Measurements from ENCODE around the gene KIAA1614.
A peak's percentile ranks its signal among the peaks of the same experiment; 100 is the strongest.

The KIAA1614 gene

GRCh38 chr1:180923887-180924286, 11.2 kb downstream of the KIAA1614 start:
- H3K4me3 ChIP-seq (ENCODE audit: low read depth in 1 of 5, low read length in 5 of 5): no peak overlapping the region
- H3K9ac ChIP-seq (ENCODE audit: low read length in 5 of 5): no peak overlapping the region
- peaks cover 10 to 40% (median 31%) of the 10 kb centered on the region in 5 donors for H3K4me1 ChIP-seq (ENCODE audit: control insufficient read depth in 5 of 5, insufficient read depth in 5 of 5, low read length in 5 of 5)
- H3K9me3 ChIP-seq (ENCODE audit: control insufficient read depth in 5 of 5, low read length in 5 of 5): no peaks in the 10 kb centered on the region
- no peak overlapping the region for H3K27ac ChIP-seq (ENCODE audit: low read depth, low read length)
- H3K27me3 ChIP-seq (ENCODE audit: control insufficient read depth in 5 of 5, insufficient read depth in 4 of 5, low read length in 5 of 5): no peaks in the 10 kb centered on the region
- peaks cover 0 to 8% (median 3%) of the 10 kb centered on the region in 5 donors for H3K36me3 ChIP-seq (ENCODE audit: control insufficient read depth in 5 of 5, insufficient read depth in 5 of 5, low read length in 5 of 5)

- Histone ChIP-seq H3K9me3 (ENCODE audit: control insufficient read depth in 5 of 5, low read length in 5 of 5) (no peaks in the 10 kb centered on the region), H3K27ac (ENCODE audit: low read depth, low read length) (no peak overlapping the region), H3K36me3 (ENCODE audit: control insufficient read depth in 5 of 5, insufficient read depth in 5 of 5, low read length in 5 of 5) (peaks cover 0 to 13% (median 11%) of the 10 kb centered on the region in 5 donors), H3K4me1 (ENCODE audit: control insufficient read depth in 5 of 5, insufficient read depth in 5 of 5, low read length in 5 of 5) (peaks cover 10 to 36% (median 31%) of the 10 kb centered on the region in 5 donors), H3K27me3 (ENCODE audit: control insufficient read depth in 5 of 5, insufficient read depth in 4 of 5, low read length in 5 of 5) (no peaks in the 10 kb centered on the region), H3K9ac (ENCODE audit: low read length in 5 of 5) (no peak overlapping the region), H3K4me3 (ENCODE audit: low read depth in 1 of 5, low read length in 5 of 5) (no peak overlapping the region)
Measured at GRCh38 chr1:180924939-180925338, 12.2 kb downstream of the KIAA1614 start.

- no peak overlapping the region for H3K27ac ChIP-seq (ENCODE audit: low read depth, low read length)
- H3K9me3 ChIP-seq (ENCODE audit: control insufficient read depth in 5 of 5, low read length in 5 of 5): no peaks in the 10 kb centered on the region
- H3K27me3 ChIP-seq (ENCODE audit: control insufficient read depth in 5 of 5, insufficient read depth in 4 of 5, low read length in 5 of 5): no peaks in the 10 kb centered on the region
- peaks cover 0 to 14% (median 12%) of the 10 kb centered on the region in 5 donors for H3K36me3 ChIP-seq (ENCODE audit: control insufficient read depth in 5 of 5, insufficient read depth in 5 of 5, low read length in 5 of 5)
- no peak overlapping the region for H3K9ac ChIP-seq (ENCODE audit: low read length in 5 of 5)
- peaks cover 10 to 35% (median 31%) of the 10 kb centered on the region in 5 donors for H3K4me1 ChIP-seq (ENCODE audit: control insufficient read depth in 5 of 5, insufficient read depth in 5 of 5, low read length in 5 of 5)
- H3K4me3 ChIP-seq (ENCODE audit: low read depth in 1 of 5, low read length in 5 of 5): no peak overlapping the region
Measured at GRCh38 chr1:180925471-180926051, 12.9 kb downstream of the KIAA1614 start.

GRCh38 chr1:180926164-180926981, 13.7 kb downstream of the KIAA1614 start:
- H3K9ac ChIP-seq (ENCODE audit: low read length in 5 of 5): peak overlapping the region in 1 of 5 donors; percentile 41
- peaks cover 0 to 17% (median 14%) of the 10 kb centered on the region in 5 donors for H3K36me3 ChIP-seq (ENCODE audit: control insufficient read depth in 5 of 5, insufficient read depth in 5 of 5, low read length in 5 of 5)
- H3K27me3 ChIP-seq (ENCODE audit: control insufficient read depth in 5 of 5, insufficient read depth in 4 of 5, low read length in 5 of 5): no peaks in the 10 kb centered on the region
- no peaks in the 10 kb centered on the region for H3K9me3 ChIP-seq (ENCODE audit: control insufficient read depth in 5 of 5, low read length in 5 of 5)
- no peak overlapping the region for H3K27ac ChIP-seq (ENCODE audit: low read depth, low read length)
- H3K4me1 ChIP-seq (ENCODE audit: control insufficient read depth in 5 of 5, insufficient read depth in 5 of 5, low read length in 5 of 5): peaks cover 10 to 43% (median 38%) of the 10 kb centered on the region in 5 donors
- H3K4me3 ChIP-seq (ENCODE audit: low read depth in 1 of 5, low read length in 5 of 5): peak overlapping the region in 4 of 5 donors; percentile 10 to 40 (median 15)

GRCh38 chr1:180927348-180927747, 14.7 kb downstream of the KIAA1614 start:
- H3K4me1 ChIP-seq (ENCODE audit: control insufficient read depth in 5 of 5, insufficient read depth in 5 of 5, low read length in 5 of 5): peaks cover 12 to 53% (median 47%) of the 10 kb centered on the region in 5 donors
- H3K9ac ChIP-seq (ENCODE audit: low read length in 5 of 5): no peak overlapping the region
- H3K9me3 ChIP-seq (ENCODE audit: control insufficient read depth in 5 of 5, low read length in 5 of 5): no peaks in the 10 kb centered on the region
- H3K36me3 ChIP-seq (ENCODE audit: control insufficient read depth in 5 of 5, insufficient read depth in 5 of 5, low read length in 5 of 5): peaks cover 0 to 17% (median 14%) of the 10 kb centered on the region in 5 donors
- no peaks in the 10 kb centered on the region for H3K27me3 ChIP-seq (ENCODE audit: control insufficient read depth in 5 of 5, insufficient read depth in 4 of 5, low read length in 5 of 5)
- no peak overlapping the region for H3K27ac ChIP-seq (ENCODE audit: low read depth, low read length)
- H3K4me3 ChIP-seq (ENCODE audit: low read depth in 1 of 5, low read length in 5 of 5): no peak overlapping the region

GRCh38 chr1:180927841-180928240, 15.1 kb downstream of the KIAA1614 start:
- Histone ChIP-seq H3K27ac (ENCODE audit: low read depth, low read length) (no peak overlapping the region), H3K9me3 (ENCODE audit: control insufficient read depth in 5 of 5, low read length in 5 of 5) (no peaks in the 10 kb centered on the region), H3K4me3 (ENCODE audit: low read depth in 1 of 5, low read length in 5 of 5) (no peak overlapping the region), H3K9ac (ENCODE audit: low read length in 5 of 5) (no peak overlapping the region), H3K4me1 (ENCODE audit: control insufficient read depth in 5 of 5, insufficient read depth in 5 of 5, low read length in 5 of 5) (peaks cover 12 to 58% (median 51%) of the 10 kb centered on the region in 5 donors), H3K36me3 (ENCODE audit: control insufficient read depth in 5 of 5, insufficient read depth in 5 of 5, low read length in 5 of 5) (peaks cover 0 to 17% (median 14%) of the 10 kb centered on the region in 5 donors), H3K27me3 (ENCODE audit: control insufficient read depth in 5 of 5, insufficient read depth in 4 of 5, low read length in 5 of 5) (no peaks in the 10 kb centered on the region)

- peaks cover 0 to 17% (median 16%) of the 10 kb centered on the region in 5 donors for H3K36me3 ChIP-seq (ENCODE audit: control insufficient read depth in 5 of 5, insufficient read depth in 5 of 5, low read length in 5 of 5)
- peaks cover 12 to 55% (median 51%) of the 10 kb centered on the region in 5 donors for H3K4me1 ChIP-seq (ENCODE audit: control insufficient read depth in 5 of 5, insufficient read depth in 5 of 5, low read length in 5 of 5)
- no peak overlapping the region for H3K4me3 ChIP-seq (ENCODE audit: low read depth in 1 of 5, low read length in 5 of 5)
- H3K27ac ChIP-seq (ENCODE audit: low read depth, low read length): no peak overlapping the region
- H3K9me3 ChIP-seq (ENCODE audit: control insufficient read depth in 5 of 5, low read length in 5 of 5): no peaks in the 10 kb centered on the region
- no peaks in the 10 kb centered on the region for H3K27me3 ChIP-seq (ENCODE audit: control insufficient read depth in 5 of 5, insufficient read depth in 4 of 5, low read length in 5 of 5)
- H3K9ac ChIP-seq (ENCODE audit: low read length in 5 of 5): no peak overlapping the region
Measured at GRCh38 chr1:180928331-180929230, 15.9 kb downstream of the KIAA1614 start.

- no peak overlapping the region for H3K4me3 ChIP-seq (ENCODE audit: low read depth in 1 of 5, low read length in 5 of 5)
- no peaks in the 10 kb centered on the region for H3K27me3 ChIP-seq (ENCODE audit: control insufficient read depth in 5 of 5, insufficient read depth in 4 of 5, low read length in 5 of 5)
- no peaks in the 10 kb centered on the region for H3K9me3 ChIP-seq (ENCODE audit: control insufficient read depth in 5 of 5, low read length in 5 of 5)
- H3K36me3 ChIP-seq (ENCODE audit: control insufficient read depth in 5 of 5, insufficient read depth in 5 of 5, low read length in 5 of 5): peaks cover 0 to 17% (median 16%) of the 10 kb centered on the region in 5 donors
- peaks cover 12 to 49% (median 48%) of the 10 kb centered on the region in 5 donors for H3K4me1 ChIP-seq (ENCODE audit: control insufficient read depth in 5 of 5, insufficient read depth in 5 of 5, low read length in 5 of 5)
- H3K27ac ChIP-seq (ENCODE audit: low read depth, low read length): no peak overlapping the region
- no peak overlapping the region for H3K9ac ChIP-seq (ENCODE audit: low read length in 5 of 5)
Measured at GRCh38 chr1:180929389-180929788, 16.7 kb downstream of the KIAA1614 start.

- peaks cover 0 to 30% (median 19%) of the 10 kb centered on the region in 5 donors for H3K36me3 ChIP-seq (ENCODE audit: control insufficient read depth in 5 of 5, insufficient read depth in 5 of 5, low read length in 5 of 5)
- peaks cover 8 to 42% (median 39%) of the 10 kb centered on the region in 5 donors for H3K4me1 ChIP-seq (ENCODE audit: control insufficient read depth in 5 of 5, insufficient read depth in 5 of 5, low read length in 5 of 5)
- no peak overlapping the region for H3K9ac ChIP-seq (ENCODE audit: low read length in 5 of 5)
- no peak overlapping the region for H3K27ac ChIP-seq (ENCODE audit: low read depth, low read length)
- no peaks in the 10 kb centered on the region for H3K27me3 ChIP-seq (ENCODE audit: control insufficient read depth in 5 of 5, insufficient read depth in 4 of 5, low read length in 5 of 5)
- no peaks in the 10 kb centered on the region for H3K9me3 ChIP-seq (ENCODE audit: control insufficient read depth in 5 of 5, low read length in 5 of 5)
- no peak overlapping the region for H3K4me3 ChIP-seq (ENCODE audit: low read depth in 1 of 5, low read length in 5 of 5)
Measured at GRCh38 chr1:180930687-180931086, 18.0 kb downstream of the KIAA1614 start.
